A673 (cell line): ENCODE data around the gene MALAT1.

Experiments
- CTCF ChIP-seq: fragments of 300-800, 200-600 bp; sonication (generic); conservative IDR thresholded peaks from 2 replicates; pipeline ENCODE4 v1.5.1; 2017; ENCODE audit warnings: low read depth, mild to moderate bottlenecking, antibody characterized with exemption, low read length, moderate library complexity, mixed read lengths
- EZH2 ChIP-seq: fragments of 200-600 bp; sonication (generic); IDR thresholded peaks from 2 replicates; pipeline ENCODE4 v1.6.1; 2017; ENCODE audit warnings: borderline replicate concordance, low read depth, mild to moderate bottlenecking, mixed read lengths, antibody characterized with exemption, low read length; ENCODE audit not compliant: poor library complexity, severe bottlenecking

GRCh38 chr11:65476632-65477148, 22.2 kb upstream of the MALAT1 start:
- no peak for TF ChIP-seq CTCF
- TF ChIP-seq EZH2: no peak
